GM12878 (cell line): Measurements from ENCODE around the gene PSMD1. TPM values are rescaled to one million over a fixed set of nuclear protein-coding genes. Genes with fewer than 3 reads are reported as not detected.

Experiments
- JUND ChIP-seq: IDR thresholded peaks from 2 replicates; pipeline ENCODE4 v1.6.1; 2012; ENCODE audit warnings: low read depth, mild to moderate bottlenecking, low read length, improper control_type of control experiment, moderate library complexity
- LARP7 ChIP-seq: fragments of 450-650 bp; IDR thresholded peaks from 2 replicates; pipeline ENCODE4 v1.6.1; 2017; ENCODE audit warnings: mild to moderate bottlenecking
- RBBP5 ChIP-seq: fragments of 200-600 bp; sonication (generic); conservative IDR thresholded peaks from 2 replicates; pipeline ENCODE4 v1.6.1; 2016
- ZNF274 ChIP-seq: IDR thresholded peaks from one replicate; pipeline ENCODE4 v1.8.0; 2011; ENCODE audit not compliant: insufficient read length, insufficient read depth
- polyA plus RNA-seq, 11 experiments: library from polyadenylated mRNA; depleted of rRNA in 4 of 11; unstranded in 6 of 11; stranded (reverse) in 5 of 11; fragments of >200 nt; fragmentation: Nextera tagmentation in 4 of 11; fragmentation: Illumina TruSeq in 1 of 11; extraction: Ambion mirVana in 4 of 11; extraction: Trizol in 1 of 11; gene quantifications; 1 replicate in 1 of 11; 2 replicates in 10 of 11; pipeline versions ENCODE4 v1.2.1 to v1.2.3, GENCODE V29; 2011 to 2016; ENCODE audit warnings: inconsistent platforms in 2 of 11, missing spikeins in 2 of 11, low read depth in 1 of 11
- total RNA-seq, 4 experiments: library from RNA; depleted of rRNA in 3 of 4; stranded (reverse); fragments of >200 nt in 3 of 4; fragmentation: Illumina TruSeq in 1 of 4; extraction: Trizol in 1 of 4; gene quantifications; 2 replicates each; pipeline versions ENCODE4 v1.2.1 to v1.2.3, GENCODE V29; 2013 to 2021
- TF ChIP-seq, protein P1 (sequence below): IDR thresholded peaks from 2 replicates; pipeline ENCODE4 v1.6.1; 2012; ENCODE audit warnings: improper control_type of control experiment, low read depth, low read length; ENCODE audit not compliant: insufficient replicate concordance
- TF ChIP-seq, protein P2 (sequence below): fragments of 450-650 bp; IDR thresholded peaks from 2 replicates; pipeline ENCODE4 v1.6.1; 2014; ENCODE audit warnings: mild to moderate bottlenecking
- TF ChIP-seq, protein P3 (sequence below): fragments of 450-650 bp; IDR thresholded peaks from 2 replicates; pipeline ENCODE4 v1.6.1; 2017; ENCODE audit warnings: mild to moderate bottlenecking, low read depth, inconsistent platforms; ENCODE audit not compliant: poor library complexity, severe bottlenecking
- TF ChIP-seq, protein P4 (sequence below): fragments of 450-650 bp; IDR thresholded peaks from 2 replicates; pipeline ENCODE4 v1.6.1; 2017; ENCODE audit warnings: mild to moderate bottlenecking, moderate library complexity

PSMD1 gene
- total and polyA plus RNA-seq, 10 of the 15 experiments (the other 5 are each of a cell fraction or from before 2014, with no cell fraction given) = 87.4 to 220 (median 139) TPM

DNA sequence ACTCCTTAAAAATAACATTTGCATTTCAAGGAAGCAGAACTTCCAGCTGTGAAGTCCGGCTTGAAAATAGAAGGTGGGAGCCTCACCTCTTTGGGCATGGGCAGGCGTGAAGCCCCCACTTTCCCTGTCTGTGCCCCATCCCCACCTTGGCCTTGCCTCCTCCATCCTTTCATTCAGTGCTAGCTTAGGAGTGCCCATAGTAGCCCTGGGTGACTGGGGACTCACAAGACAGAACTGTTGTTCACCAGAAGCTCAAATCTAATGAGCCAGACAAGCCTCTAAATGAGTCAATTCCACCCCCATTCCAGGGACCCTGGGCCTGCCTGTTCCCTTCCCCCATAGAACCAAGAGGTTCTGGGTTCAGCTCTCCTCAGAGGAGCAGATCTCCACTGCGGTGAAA is 40.7 kb upstream of the PSMD1 start (continued):
- TF ChIP-seq, protein P1, sequence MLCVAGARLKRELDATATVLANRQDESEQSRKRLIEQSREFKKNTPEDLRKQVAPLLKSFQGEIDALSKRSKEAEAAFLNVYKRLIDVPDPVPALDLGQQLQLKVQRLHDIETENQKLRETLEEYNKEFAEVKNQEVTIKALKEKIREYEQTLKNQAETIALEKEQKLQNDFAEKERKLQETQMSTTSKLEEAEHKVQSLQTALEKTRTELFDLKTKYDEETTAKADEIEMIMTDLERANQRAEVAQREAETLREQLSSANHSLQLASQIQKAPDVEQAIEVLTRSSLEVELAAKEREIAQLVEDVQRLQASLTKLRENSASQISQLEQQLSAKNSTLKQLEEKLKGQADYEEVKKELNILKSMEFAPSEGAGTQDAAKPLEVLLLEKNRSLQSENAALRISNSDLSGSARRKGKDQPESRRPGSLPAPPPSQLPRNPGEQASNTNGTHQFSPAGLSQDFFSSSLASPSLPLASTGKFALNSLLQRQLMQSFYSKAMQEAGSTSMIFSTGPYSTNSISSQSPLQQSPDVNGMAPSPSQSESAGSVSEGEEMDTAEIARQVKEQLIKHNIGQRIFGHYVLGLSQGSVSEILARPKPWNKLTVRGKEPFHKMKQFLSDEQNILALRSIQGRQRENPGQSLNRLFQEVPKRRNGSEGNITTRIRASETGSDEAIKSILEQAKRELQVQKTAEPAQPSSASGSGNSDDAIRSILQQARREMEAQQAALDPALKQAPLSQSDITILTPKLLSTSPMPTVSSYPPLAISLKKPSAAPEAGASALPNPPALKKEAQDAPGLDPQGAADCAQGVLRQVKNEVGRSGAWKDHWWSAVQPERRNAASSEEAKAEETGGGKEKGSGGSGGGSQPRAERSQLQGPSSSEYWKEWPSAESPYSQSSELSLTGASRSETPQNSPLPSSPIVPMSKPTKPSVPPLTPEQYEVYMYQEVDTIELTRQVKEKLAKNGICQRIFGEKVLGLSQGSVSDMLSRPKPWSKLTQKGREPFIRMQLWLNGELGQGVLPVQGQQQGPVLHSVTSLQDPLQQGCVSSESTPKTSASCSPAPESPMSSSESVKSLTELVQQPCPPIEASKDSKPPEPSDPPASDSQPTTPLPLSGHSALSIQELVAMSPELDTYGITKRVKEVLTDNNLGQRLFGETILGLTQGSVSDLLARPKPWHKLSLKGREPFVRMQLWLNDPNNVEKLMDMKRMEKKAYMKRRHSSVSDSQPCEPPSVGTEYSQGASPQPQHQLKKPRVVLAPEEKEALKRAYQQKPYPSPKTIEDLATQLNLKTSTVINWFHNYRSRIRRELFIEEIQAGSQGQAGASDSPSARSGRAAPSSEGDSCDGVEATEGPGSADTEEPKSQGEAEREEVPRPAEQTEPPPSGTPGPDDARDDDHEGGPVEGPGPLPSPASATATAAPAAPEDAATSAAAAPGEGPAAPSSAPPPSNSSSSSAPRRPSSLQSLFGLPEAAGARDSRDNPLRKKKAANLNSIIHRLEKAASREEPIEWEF = no peak
- TF ChIP-seq RBBP5 (no peak), LARP7 (no peak), ZNF274 (no peak), JUND (no peak)
- TF ChIP-seq, protein P2, sequence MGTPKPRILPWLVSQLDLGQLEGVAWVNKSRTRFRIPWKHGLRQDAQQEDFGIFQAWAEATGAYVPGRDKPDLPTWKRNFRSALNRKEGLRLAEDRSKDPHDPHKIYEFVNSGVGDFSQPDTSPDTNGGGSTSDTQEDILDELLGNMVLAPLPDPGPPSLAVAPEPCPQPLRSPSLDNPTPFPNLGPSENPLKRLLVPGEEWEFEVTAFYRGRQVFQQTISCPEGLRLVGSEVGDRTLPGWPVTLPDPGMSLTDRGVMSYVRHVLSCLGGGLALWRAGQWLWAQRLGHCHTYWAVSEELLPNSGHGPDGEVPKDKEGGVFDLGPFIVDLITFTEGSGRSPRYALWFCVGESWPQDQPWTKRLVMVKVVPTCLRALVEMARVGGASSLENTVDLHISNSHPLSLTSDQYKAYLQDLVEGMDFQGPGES = no peak
- TF ChIP-seq, protein P3, sequence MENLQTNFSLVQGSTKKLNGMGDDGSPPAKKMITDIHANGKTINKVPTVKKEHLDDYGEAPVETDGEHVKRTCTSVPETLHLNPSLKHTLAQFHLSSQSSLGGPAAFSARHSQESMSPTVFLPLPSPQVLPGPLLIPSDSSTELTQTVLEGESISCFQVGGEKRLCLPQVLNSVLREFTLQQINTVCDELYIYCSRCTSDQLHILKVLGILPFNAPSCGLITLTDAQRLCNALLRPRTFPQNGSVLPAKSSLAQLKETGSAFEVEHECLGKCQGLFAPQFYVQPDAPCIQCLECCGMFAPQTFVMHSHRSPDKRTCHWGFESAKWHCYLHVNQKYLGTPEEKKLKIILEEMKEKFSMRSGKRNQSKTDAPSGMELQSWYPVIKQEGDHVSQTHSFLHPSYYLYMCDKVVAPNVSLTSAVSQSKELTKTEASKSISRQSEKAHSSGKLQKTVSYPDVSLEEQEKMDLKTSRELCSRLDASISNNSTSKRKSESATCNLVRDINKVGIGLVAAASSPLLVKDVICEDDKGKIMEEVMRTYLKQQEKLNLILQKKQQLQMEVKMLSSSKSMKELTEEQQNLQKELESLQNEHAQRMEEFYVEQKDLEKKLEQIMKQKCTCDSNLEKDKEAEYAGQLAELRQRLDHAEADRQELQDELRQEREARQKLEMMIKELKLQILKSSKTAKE = no peak
- TF ChIP-seq, protein P4, sequence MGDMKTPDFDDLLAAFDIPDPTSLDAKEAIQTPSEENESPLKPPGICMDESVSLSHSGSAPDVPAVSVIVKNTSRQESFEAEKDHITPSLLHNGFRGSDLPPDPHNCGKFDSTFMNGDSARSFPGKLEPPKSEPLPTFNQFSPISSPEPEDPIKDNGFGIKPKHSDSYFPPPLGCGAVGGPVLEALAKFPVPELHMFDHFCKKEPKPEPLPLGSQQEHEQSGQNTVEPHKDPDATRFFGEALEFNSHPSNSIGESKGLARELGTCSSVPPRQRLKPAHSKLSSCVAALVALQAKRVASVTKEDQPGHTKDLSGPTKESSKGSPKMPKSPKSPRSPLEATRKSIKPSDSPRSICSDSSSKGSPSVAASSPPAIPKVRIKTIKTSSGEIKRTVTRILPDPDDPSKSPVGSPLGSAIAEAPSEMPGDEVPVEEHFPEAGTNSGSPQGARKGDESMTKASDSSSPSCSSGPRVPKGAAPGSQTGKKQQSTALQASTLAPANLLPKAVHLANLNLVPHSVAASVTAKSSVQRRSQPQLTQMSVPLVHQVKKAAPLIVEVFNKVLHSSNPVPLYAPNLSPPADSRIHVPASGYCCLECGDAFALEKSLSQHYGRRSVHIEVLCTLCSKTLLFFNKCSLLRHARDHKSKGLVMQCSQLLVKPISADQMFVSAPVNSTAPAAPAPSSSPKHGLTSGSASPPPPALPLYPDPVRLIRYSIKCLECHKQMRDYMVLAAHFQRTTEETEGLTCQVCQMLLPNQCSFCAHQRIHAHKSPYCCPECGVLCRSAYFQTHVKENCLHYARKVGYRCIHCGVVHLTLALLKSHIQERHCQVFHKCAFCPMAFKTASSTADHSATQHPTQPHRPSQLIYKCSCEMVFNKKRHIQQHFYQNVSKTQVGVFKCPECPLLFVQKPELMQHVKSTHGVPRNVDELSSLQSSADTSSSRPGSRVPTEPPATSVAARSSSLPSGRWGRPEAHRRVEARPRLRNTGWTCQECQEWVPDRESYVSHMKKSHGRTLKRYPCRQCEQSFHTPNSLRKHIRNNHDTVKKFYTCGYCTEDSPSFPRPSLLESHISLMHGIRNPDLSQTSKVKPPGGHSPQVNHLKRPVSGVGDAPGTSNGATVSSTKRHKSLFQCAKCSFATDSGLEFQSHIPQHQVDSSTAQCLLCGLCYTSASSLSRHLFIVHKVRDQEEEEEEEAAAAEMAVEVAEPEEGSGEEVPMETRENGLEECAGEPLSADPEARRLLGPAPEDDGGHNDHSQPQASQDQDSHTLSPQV = no peak
